Measurements from ENCODE around the gene NHERF1.

NHERF1 gene

DNA sequence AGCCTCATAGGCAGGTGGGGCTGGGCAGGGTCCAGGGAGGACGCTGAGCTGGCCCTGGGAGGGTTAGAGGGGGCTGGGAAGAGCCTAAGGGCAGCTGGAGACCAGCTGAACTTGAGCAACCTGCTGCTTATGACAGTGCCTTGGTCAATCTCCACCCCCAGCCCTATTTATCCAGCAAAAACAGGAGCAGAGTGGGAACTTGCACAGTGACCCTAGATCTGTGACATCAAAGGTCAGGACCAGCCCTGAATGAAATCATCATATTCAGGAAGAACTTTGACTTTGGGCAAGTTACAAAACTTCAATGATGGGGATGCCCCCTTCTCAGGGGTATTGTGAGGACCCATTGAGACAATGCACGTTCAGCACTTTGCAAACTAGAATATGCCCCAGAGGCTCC lies 45.1 kb upstream of the NHERF1 start:
- Histone ChIP-seq H3K4me1 (ENCODE audit: insufficient read depth, low read length) (no peaks in the 10 kb centered on the region), H3K4me3 (ENCODE audit: low read depth in 1 of 2, low read length in 2 of 2) (no peak overlapping the region), H3K9me3 (ENCODE audit: insufficient read depth, low read length, severe bottlenecking) (no peaks in the 10 kb centered on the region), H4K20me1 (ENCODE audit: insufficient read depth, low read length) (0 out of 2 replicates have a peak, but pooled peaks cover 3% of the 10 kb centered on the region), H3K27me3 (ENCODE audit: insufficient read depth, low read length, poor library complexity) (no peaks in the 10 kb centered on the region), H3K36me3 (ENCODE audit: insufficient read depth, low read length) (no peaks in the 10 kb centered on the region), H3K79me2 (ENCODE audit: insufficient read depth, low read length) (no peaks in the 10 kb centered on the region), H3K9ac (ENCODE audit: low read depth, low read length) (no peak overlapping the region), H3K4me2 (ENCODE audit: insufficient read depth, low read length) (no peak overlapping the region), H3K27ac (ENCODE audit: low read length) (no peak overlapping the region), H2AFZ (ENCODE audit: low read depth, low read length) (no peak overlapping the region)
- ATAC-seq (ENCODE audit: insufficient read depth, low read depth) (no peak), DNase-seq (no peak)
- no peak for TF ChIP-seq EZH2 (IDR thresholded peaks at IDR 0.05; ENCODE audit: borderline replicate concordance, low read depth, low read length, severe bottlenecking)
- TF ChIP-seq, protein P1, sequence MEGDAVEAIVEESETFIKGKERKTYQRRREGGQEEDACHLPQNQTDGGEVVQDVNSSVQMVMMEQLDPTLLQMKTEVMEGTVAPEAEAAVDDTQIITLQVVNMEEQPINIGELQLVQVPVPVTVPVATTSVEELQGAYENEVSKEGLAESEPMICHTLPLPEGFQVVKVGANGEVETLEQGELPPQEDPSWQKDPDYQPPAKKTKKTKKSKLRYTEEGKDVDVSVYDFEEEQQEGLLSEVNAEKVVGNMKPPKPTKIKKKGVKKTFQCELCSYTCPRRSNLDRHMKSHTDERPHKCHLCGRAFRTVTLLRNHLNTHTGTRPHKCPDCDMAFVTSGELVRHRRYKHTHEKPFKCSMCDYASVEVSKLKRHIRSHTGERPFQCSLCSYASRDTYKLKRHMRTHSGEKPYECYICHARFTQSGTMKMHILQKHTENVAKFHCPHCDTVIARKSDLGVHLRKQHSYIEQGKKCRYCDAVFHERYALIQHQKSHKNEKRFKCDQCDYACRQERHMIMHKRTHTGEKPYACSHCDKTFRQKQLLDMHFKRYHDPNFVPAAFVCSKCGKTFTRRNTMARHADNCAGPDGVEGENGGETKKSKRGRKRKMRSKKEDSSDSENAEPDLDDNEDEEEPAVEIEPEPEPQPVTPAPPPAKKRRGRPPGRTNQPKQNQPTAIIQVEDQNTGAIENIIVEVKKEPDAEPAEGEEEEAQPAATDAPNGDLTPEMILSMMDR (IDR thresholded peaks at IDR 0.05; ENCODE audit: borderline replicate concordance, extremely low read depth, low read length, poor library complexity, severe bottlenecking), result no peak

DNA sequence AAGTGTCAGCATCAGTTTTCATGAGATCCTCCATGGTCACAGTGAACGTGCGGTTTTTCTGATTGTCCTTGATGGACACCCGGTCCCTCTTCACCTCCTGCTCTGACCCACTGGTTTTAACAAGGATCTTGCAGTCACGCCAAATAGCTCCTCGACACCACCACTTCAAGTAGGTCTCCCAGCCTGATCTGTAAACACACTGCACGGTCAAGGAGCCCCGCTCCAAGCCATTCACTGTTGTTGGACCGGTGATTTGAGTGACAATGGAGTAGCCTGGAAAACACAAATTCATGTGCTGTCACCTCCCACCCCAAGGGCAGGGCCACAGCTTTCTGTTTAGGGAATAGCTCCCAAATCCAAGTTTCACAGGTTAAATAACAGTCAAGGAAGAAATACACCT lies 43.9 kb upstream of the NHERF1 start:
- Histone ChIP-seq H3K79me2 (ENCODE audit: insufficient read depth, low read length) (no peaks in the 10 kb centered on the region), H3K4me3 (ENCODE audit: low read depth in 1 of 2, low read length in 2 of 2) (no peak overlapping the region), H3K4me1 (ENCODE audit: insufficient read depth, low read length) (no peaks in the 10 kb centered on the region), H2AFZ (ENCODE audit: low read depth, low read length) (no peak overlapping the region), H3K9ac (ENCODE audit: low read depth, low read length) (no peak overlapping the region), H3K4me2 (ENCODE audit: insufficient read depth, low read length) (no peak overlapping the region), H3K9me3 (ENCODE audit: insufficient read depth, low read length, severe bottlenecking) (no peaks in the 10 kb centered on the region), H4K20me1 (ENCODE audit: insufficient read depth, low read length) (0 out of 2 replicates have a peak, but pooled peaks cover 3% of the 10 kb centered on the region), H3K27me3 (ENCODE audit: insufficient read depth, low read length, poor library complexity) (no peaks in the 10 kb centered on the region), H3K36me3 (ENCODE audit: insufficient read depth, low read length) (no peaks in the 10 kb centered on the region), H3K27ac (ENCODE audit: low read length) (no peak overlapping the region)
- DNase-seq (no peak), ATAC-seq (ENCODE audit: insufficient read depth, low read depth) (no peak)
- no peak for TF ChIP-seq EZH2 (IDR thresholded peaks at IDR 0.05; ENCODE audit: borderline replicate concordance, low read depth, low read length, severe bottlenecking)
- TF ChIP-seq, protein P1 (IDR thresholded peaks at IDR 0.05; ENCODE audit: borderline replicate concordance, extremely low read depth, low read length, poor library complexity, severe bottlenecking), result no peak

DNA sequence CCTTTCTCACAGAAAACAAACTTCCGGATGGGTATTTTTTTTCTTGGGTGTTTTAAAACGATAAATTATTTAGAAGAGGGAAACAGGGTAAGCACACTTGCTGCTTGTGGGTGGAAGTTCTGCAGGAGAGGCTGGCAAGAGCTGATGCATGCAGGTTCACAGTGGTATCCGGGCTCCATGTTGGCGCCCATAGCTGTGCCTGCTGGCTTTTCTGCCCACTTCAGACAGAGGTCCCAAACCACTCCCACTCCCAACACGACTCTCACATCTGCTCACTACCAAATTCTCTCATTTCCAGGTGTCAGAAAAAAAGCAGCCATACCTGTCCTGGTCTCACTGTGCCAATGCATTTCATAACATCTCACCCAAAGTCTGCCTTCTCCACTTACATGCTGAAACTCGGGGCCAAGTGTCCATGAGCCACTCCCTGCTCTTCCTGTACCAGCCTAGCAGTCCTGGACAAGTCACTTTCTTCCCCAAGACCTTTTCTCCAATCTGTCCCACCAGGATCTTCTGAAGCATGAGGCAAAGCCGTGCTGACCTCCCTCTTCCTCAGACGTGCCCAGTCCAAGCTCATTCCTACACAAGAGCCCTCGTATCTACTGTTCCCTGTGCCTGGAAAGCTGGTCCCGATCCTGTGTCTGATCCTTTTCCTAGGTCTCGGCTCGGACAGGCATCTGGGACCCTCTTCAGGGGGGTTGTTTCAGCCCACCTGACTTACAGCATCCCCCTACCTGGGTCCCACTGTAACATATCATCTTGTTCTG lies 37.2 kb upstream of the NHERF1 start:
- Histone ChIP-seq H3K9ac (ENCODE audit: low read depth, low read length) (no peak overlapping the region), H3K79me2 (ENCODE audit: insufficient read depth, low read length) (no peaks in the 10 kb centered on the region), H2AFZ (ENCODE audit: low read depth, low read length) (no peak overlapping the region), H3K27ac (ENCODE audit: low read length) (no peak overlapping the region), H3K4me1 (ENCODE audit: insufficient read depth, low read length) (no peaks in the 10 kb centered on the region), H4K20me1 (ENCODE audit: insufficient read depth, low read length) (no peaks in the 10 kb centered on the region), H3K27me3 (ENCODE audit: insufficient read depth, low read length, poor library complexity) (peaks cover 16% of the 10 kb centered on the region), H3K4me3 (ENCODE audit: low read depth in 1 of 2, low read length in 2 of 2) (no peak overlapping the region), H3K4me2 (ENCODE audit: insufficient read depth, low read length) (no peak overlapping the region), H3K9me3 (ENCODE audit: insufficient read depth, low read length, severe bottlenecking) (no peaks in the 10 kb centered on the region), H3K36me3 (ENCODE audit: insufficient read depth, low read length) (no peaks in the 10 kb centered on the region)
- no peak for TF ChIP-seq EZH2 (IDR thresholded peaks at IDR 0.05; ENCODE audit: borderline replicate concordance, low read depth, low read length, severe bottlenecking)
- TF ChIP-seq, protein P1 (IDR thresholded peaks at IDR 0.05; ENCODE audit: borderline replicate concordance, extremely low read depth, low read length, poor library complexity, severe bottlenecking), result no peak
- ATAC-seq (ENCODE audit: insufficient read depth, low read depth), result no peak
- no peak for DNase-seq
